ENCODE data around the gene IL17RD.
A peak's percentile ranks its signal among the peaks of the same experiment; 100 is the strongest.
"Not testable (repeated sequence)": the region's sequence is repeated elsewhere in the genome, so short reads cannot be mapped to it uniquely, and the experiment has no call there.

Gene IL17RD

GRCh38 chr3:57091521-57092273 lies 73.5 kb downstream of the IL17RD start:
- no peak for DNase-seq

- no peak for DNase-seq
Measured at GRCh38 chr3:57089043-57089442, 76.1 kb downstream of the IL17RD start.

DNA sequence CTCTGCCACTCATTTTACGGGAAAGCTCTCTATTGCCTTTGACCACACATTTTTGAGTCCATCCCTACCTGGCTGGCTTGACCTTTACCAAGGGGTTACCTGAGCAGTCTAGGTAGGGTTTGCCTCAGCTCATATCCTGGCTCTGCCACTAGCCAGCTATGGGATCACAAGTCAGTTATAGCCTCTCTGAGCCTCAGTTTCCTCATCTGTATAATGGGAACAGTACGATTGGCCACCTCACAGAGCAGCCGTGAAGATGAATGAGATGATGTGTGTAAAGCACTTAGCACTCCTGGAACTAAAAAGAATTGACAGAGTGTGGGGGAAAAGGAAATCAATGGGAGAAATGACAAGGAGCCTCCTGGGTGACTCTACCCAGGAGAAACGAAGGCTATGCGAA lies 76.7 kb downstream of the IL17RD start:
- no peak for DNase-seq

DNA sequence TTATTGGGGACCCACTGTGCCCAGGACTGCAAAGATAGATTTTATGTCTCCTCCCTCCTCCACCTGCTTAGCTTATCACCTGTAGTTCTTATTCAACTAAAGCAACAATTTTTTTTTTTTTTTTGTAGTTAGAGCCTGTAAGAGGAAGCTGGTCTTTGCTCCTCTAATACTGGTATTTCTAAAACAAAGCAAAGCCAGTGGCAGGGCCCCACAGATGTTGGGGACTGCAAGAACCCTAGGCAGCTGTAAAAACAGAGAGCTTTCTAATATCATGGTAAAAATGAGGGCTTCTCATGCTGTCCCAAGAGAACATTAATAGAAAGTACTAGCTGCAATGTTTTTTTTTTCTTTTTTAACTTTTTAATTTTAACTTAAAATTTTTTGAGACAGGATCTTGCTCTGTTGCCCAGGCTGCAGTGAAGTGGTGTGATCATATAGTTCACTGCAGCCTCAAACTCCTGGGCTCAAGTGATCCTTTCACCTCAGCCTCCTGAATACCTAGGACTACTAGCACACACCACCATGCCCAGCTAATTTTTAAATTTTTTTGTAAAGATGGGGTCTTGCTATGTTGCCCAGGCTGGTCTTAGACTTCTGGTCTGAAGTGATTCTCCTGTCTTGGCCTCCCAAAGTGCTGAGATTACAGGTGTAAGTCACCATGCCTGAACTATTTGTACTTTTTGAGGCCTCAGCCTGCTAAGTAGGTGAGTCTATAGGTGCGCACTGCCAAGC lies 77.6 kb downstream of the IL17RD start:
- DNase-seq: no peak

GRCh38 chr3:57086201-57086600 lies 79.0 kb downstream of the IL17RD start:
- no peak for DNase-seq

DNA sequence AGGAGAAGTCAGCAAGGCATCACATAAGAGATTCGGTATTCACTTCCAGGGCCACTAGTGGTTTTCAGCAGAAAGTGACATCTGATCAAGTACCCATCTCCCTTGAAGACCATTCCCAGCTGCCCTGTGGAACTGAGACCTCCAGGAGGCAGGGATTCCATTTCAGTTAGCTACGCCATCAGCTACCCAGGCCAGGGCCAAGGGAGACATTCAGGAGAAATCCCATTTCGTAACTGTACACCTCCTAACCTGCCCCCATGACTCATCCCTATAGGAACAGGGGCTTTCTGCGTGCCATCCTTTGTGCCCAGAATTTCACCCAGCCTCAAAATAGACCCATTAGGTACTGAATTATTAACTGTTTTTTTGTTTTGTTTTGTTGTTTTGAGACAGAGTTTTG lies 79.9 kb downstream of the IL17RD start:
- DNase-seq: no peak

DNA sequence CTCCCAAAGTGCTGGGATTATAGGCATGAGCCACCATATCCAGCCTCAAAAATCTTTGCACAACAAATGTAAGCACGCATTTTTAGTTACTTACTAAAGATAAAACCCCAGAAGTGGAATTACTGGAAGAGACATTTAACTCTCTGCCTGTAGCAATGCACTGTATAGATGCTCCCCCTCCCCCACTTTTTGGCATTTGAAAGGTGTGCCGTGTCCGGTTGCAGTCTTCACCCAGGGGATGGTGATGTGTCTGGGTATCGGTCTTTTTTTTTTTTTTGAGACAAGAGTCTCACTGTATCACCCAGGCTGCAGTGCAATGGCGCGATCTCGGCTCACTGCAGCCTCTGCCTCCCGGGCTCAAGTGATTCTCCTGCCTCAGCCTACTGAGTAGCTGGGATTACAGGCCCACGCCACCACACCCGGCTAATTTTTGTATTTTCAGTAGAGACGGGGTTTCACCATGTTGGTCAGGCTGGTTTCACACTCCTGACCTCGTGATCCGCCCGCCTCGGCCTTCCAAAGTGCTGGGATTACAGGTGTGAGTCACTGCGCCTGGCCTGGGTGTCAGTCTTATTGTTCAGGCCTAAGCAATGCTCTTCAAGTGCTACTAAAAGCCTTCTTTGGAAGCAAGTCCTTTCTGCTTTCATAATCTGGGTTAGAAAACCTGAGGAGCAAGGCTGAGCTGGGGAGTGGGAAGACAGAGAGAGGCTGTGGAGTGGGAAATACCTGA lies 81.7 kb downstream of the IL17RD start:
- not testable (repeated sequence) for DNase-seq

DNA sequence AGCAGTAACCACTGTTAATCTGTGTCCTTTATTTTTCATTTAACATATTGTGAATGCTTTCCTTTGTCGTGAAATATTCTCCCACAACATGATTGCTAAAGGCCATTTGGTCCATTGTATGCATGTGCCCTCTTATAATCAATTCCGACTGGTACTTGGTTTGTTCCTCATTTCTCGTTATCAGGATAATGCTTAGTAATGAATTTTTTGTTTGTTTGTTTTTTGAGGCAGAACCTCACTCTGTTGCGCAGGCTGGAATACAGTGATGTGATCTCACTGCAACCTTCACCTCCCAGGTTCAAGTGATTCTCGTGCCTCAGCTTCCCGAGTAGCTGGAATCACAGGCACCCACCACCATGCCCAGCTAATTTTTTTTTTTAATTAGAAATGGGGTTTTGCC lies 82.7 kb downstream of the IL17RD start:
- DNase-seq: no peak

DNA sequence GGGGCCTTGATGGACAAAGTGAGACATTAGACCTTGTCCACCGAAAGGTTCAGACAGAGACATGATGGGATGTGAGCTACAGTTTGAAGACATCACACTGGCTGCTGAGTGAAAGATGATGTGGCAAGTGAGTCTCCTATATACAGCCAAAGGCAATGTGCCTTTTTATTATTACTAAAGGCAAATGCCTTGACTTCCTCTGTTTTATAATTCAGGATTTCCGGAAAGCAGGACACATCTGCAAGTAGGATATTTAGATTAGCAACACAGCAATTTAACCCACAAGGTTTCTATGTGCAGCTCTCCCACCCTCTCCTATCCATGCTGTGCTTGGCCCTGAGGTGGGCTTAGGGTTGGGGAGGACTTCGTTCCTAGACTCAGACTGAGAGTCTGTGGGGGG lies 84.0 kb downstream of the IL17RD start:
- DNase-seq: no peak

DNA sequence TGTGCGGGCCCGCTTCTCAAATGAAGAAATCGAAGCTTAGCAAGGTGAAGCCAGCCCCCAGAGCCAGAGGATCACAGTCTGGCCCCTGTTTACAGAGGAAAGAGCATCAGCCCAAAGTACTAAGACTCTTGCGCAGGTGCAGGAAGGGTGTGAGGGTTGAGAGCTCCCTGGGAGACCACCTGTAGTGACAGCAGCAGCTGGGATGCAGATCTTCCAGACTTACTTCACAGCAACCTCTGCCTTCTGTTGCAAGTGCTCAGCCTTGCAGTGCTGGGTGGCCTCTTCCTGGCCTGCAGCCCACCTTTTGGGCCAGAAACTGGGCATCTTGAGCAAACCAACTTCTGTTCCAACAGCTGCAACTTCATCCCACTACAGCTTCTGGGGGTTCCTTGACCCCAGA lies 85.0 kb downstream of the IL17RD start:
- DNase-seq: no peak

DNA sequence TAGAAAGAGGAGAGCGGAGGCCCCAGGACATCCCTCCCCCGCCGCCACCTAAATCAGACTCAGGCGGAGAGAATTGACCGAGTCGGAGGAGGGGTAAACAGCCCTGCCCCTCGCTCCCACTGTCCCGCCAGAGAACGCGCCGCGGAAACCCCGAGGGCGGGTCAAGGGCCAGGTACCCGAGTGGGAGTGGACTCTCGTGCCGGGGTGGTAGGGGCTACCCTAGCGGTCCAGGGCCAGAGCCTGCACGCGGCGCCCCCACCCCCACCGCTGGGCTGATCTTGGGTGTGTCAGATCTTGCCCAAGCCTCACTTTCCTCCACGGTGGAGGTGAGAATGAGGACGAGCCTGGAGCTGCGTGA lies 85.7 kb downstream of the IL17RD start:
- DNase-seq: no peak

DNA sequence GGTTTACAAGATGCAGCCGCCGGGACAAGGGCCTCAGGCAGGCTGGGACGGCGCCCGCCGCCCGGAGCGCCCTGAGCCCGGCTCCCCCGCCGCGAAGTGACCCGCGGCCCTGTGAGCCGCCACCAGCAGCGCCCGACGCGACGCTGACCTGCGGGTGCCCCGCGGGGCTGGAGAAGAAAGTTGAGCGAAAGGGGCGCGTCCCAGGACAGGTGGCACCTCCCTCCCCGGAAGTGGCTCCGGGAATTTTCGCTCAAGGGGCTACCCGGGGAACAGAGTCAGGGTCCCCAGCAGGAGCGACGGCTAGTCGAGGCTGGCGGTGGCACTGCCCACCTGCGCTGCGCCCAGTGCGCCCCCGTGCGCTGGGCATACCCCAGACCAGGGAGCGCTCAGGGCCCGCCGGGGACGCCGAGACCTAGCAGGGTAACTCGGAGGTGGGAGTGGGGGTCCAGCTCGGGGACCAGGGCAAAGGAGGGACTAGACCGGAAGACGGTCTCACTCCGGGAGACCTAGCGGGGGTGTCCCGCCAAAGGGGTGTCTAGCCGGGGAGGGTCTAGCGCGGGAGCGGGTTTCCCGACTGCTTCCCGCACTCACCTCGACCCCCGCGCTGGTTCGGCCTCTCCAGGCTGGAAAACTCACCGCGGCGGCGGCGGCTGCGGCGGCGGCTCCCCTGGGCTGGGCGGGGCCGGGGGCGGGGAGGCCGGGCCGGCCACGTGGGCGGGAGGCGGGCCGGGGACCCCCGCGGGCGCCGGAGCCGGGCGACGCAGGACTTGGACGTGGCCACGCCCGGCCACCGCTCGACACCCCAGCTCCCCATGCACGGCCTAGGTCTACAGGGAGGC lies 86.3 kb downstream of the IL17RD start:
- DNase-seq: no peak

DNA sequence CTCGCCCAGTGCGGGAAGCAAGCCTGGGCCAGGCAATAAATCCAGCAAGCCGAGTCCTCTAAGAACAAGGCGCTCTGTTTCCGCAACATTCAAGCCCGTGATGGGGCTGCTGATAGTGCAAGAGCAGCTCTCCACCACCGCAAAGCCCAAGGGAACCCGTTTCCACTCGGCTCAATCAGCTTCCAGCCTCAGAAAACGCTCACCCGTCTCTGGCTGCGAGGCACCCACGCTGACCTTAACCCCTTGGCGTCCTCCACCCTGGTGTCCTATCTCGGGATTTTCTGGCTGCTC lies 86.9 kb downstream of the IL17RD start:
- DNase-seq: peak; percentile 57

- no peak for DNase-seq
Measured at GRCh38 chr3:57077630-57078343, 87.4 kb downstream of the IL17RD start.

- DNase-seq: no peak
Measured at GRCh38 chr3:57076422-57076951, 88.7 kb downstream of the IL17RD start.

GRCh38 chr3:57074135-57074534 lies 91.0 kb downstream of the IL17RD start:
- DNase-seq: peak; percentile 28

GRCh38 chr3:57073628-57074027 lies 91.5 kb downstream of the IL17RD start:
- no peak for DNase-seq

- DNase-seq: no peak
Measured at GRCh38 chr3:57069503-57069902, 95.7 kb downstream of the IL17RD start.

GRCh38 chr3:57068437-57069089 lies 96.6 kb downstream of the IL17RD start:
- DNase-seq: peak; percentile 90

DNA sequence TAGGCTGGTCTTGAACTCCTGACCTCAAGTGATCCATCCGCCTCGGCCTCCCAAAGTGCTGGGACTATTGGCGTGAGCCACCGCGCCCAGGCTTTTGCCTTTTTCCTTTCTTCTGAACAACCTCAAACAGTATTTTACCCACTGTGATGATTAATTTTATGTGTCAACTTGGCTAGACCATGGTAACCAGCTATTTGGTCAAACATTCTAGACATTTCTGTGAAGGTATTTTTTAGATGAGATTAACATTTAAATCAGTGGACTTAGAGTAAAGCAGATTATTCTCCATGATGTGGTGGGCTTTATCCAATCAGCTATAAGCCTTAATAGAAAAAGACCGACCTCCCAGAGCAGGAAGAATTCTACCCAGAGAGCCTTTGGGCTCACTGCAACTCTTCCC lies 98.7 kb downstream of the IL17RD start:
- no peak for DNase-seq

DNA sequence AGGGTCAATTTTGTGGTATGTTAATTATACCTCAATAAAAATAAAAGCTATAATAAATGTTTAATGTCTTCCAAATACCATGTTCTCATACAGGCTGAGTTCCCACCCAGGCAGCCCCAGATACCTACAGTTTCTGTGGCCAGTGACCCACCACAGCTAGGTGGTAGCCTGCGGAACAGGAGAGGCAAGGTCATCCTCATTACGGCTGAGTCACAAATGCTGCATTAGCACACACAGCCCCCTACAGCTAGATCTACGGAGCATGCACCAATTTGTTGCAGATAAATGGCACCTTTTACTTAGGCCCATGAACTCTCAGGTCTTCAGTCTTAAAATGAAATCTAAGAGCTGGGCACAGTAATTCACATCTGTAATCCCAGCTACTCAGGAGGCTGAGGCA lies 99.6 kb downstream of the IL17RD start:
- no peak for DNase-seq

- peak; percentile 56 for DNase-seq
Measured at GRCh38 chr3:57064572-57064971, 100.6 kb downstream of the IL17RD start.
